NOMO-1 treated with dmso at 0.1 percent for 144 hours (cell line): ENCODE measurements around the gene TSC2.
"Not testable (repeated sequence)": the region's sequence is repeated elsewhere in the genome, so short reads cannot be mapped to it uniquely, and the experiment has no call there.

Experiments
- DNase-seq: peaks from one replicate; lab custom pipeline; 2025; ENCODE audit not compliant: unreplicated experiment; lab: John Stamatoyannopoulos, UW

TSC2 gene

GRCh38 chr16:2030036-2030435 is 17.7 kb upstream of the TSC2 start:
- DNase-seq: no peak

- no peak for DNase-seq
Observed at GRCh38 chr16:2031081-2031577, 16.7 kb upstream of the TSC2 start.

- DNase-seq: no peak
Observed at GRCh38 chr16:2032285-2033056, 15.3 kb upstream of the TSC2 start.

- DNase-seq: no peak
Observed at GRCh38 chr16:2033057-2033908, 14.5 kb upstream of the TSC2 start.

GRCh38 chr16:2033909-2034695 is 13.7 kb upstream of the TSC2 start:
- not testable (repeated sequence) for DNase-seq

DNA sequence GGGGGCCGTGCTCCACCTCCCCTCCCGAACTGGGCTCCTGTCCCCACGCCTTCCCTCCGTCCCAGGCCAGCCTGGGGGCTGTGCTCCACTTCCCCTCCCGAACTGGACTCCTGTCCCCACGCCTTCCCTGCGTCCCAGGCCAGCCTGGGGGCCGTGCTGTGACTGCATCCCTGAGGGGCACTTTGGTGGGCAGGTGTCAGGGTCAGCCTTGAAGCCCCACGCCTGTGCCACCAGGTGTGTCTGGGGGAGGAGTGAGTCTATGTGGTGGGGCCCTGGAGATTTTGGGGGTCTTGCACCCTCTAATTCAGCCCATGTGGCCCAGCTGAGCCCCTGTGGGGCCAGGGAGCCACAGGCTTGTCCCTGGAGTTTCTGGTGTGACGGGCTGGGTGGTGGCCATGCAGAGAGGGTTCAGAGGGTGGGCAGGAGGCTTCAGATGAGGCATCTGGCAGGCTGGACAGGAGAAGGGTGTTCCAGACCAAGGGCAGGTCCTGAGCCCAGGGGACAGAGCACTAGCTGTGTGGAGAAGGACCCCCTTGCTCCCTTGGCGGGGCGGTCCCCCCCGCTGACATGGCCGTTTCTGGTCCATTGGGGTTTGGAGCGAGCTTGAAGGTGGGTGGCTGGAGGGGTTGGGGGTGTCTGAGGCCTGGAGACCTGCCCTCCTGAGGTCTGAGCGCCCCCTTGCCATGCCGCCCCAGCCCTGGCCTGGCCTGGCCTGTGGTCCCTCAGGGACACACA is 12.9 kb upstream of the TSC2 start:
- DNase-seq: no peak

DNA sequence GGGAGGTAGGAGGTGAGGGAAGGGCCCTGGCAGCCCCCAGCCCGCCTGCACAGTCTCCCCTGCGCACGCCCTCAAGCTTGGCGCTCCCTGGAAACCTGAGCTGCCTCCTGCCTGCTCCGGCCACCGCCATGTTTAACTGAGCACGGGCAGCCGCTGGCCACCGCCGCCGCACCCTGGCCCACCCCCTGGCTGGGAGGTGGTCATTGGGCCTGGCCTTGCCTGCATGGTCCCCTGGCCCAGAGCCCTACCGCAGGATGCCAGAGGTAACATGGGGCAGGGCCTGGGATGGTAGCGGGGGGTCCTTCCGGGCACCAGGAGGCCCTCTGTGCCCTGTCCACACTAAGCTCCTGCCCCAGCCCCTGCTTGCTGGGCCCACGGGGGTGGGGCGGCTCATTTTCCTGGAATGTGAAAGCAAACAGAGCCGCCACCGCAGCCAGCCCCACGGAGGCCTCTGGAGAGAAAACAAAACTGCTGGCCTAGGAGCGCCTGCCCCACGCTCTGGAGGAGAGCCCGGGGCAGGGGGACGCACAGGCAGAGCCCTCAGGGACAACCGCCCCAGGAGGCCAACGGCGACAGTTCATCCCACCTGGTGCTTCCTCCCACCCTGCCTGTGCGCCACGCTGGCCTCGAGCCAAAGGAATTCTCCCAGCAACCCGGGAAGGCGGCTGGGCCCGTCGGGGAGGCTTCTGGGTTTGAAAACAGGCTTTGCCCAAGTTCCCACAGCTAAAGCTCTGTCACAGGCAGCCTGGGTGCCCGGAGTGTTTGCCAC is 12.2 kb upstream of the TSC2 start:
- DNase-seq: no peak

DNA sequence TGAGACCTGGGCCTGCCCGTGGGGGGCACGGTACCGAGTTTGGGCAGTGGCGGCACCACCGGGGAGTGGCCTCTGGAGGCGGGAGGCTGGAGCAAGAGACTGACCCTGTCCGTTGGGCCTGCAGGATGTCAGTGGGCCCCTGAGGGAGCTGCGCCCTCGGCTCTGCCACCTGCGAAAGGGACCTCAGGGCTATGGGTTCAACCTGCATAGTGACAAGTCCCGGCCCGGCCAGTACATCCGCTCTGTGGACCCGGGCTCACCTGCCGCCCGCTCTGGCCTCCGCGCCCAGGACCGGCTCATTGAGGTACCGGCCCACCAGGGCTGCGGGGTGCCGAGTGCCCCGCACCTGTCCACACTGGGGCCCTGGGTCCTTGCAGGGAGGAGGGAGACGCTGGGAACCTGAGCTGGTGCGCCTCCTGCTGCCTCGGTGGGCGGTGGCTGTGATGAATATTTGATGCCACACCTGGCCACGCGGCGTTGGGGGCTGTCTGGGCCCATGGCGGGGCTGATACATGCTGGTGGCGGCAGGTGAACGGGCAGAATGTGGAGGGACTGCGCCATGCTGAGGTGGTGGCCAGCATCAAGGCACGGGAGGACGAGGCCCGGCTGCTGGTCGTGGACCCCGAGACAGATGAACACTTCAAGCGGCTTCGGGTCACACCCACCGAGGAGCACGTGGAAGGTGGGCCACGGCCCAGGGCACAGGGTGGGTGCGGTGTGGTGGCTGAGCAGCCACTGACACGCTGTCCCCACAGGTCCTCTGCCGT is 11.4 kb upstream of the TSC2 start:
- no peak for DNase-seq

DNA sequence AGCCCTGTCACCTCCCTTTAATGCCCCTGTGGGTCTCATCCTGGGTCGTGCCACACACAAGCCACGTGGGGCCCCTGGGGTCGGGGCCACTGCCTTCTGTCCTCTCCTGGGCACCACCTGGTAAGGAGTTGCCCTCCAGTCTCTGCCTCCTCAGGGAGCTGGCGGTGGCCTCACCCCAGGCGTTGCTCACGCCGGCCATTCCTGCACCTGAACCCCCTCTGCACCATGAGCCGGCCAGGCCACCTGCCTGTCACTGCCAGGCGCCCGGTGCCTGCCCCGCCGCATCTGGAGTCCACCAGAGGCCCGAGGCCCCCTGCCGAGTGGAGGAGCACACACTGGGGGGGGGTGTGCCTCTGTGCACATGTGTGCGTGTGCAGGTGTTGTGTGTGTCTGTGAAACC is 10.7 kb upstream of the TSC2 start:
- no peak for DNase-seq

DNA sequence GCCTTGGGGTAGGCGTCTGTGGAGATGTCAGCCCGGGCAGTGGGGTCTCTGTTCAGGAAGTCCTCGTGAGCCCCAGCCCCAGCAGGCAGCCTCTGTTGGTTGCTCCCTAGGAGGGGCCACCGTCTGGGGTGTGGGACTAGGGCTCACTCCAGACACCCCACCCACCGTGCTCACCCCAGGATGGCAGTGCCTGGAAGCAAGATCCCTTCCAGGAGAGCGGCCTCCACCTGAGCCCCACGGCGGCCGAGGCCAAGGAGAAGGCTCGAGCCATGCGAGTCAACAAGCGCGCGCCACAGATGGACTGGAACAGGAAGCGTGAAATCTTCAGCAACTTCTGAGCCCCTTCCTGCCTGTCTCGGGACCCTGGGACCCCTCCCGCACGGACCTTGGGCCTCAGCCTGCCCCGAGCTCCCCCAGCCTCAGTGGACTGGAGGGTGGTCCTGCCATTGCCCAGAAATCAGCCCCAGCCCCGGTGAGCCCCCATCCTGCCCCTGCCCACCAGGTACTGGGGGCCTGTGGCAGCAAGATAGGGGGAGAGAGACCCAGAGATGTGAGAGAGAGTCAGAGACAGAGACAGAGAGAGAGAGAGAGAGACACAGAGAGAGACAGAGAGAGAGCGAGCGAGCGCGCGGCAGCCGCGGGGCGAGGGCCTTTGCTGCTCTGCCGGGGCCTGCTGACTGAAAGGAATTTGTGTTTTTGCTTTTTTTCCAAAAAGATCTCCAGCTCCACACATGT is 10.0 kb upstream of the TSC2 start:
- DNase-seq: no peak

GRCh38 chr16:2038382-2039231 is 9.2 kb upstream of the TSC2 start:
- no peak for DNase-seq

DNA sequence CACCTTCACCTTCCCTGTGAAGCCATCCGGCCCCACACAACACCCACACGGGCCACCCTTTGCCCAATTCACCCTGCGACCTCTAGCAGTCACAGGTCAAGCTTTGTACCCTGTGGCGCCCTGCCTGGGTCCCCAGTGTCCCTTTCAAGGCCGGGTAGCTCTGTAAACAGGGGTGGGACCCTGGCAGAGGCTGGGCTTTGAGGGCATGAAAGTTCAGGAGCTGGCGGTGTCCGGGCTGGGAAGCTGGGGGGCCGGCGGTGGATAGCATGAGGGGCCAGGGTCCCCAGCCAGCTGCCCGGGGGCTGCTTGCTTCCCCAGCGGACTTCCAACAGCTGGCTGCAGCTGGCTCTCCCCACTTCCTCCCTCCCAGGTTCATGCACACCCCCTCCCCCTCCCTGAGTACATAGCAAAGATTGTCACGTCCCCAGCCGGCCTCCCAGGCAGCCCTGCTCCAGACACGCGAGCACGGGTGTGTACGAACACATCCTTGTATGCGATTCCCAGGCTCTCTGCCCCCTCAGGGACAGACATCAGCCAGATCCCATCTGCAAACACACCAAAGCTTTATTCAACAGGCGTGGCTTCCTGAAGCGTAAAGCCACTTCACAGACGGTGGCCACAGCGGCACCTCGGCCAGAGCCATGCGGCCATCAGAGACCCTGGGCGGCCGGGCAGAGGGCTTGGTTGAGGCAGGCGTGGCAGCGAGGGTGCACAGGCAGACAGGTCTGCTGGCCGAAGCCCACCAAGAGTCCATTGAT is 8.3 kb upstream of the TSC2 start:
- no peak for DNase-seq

DNA sequence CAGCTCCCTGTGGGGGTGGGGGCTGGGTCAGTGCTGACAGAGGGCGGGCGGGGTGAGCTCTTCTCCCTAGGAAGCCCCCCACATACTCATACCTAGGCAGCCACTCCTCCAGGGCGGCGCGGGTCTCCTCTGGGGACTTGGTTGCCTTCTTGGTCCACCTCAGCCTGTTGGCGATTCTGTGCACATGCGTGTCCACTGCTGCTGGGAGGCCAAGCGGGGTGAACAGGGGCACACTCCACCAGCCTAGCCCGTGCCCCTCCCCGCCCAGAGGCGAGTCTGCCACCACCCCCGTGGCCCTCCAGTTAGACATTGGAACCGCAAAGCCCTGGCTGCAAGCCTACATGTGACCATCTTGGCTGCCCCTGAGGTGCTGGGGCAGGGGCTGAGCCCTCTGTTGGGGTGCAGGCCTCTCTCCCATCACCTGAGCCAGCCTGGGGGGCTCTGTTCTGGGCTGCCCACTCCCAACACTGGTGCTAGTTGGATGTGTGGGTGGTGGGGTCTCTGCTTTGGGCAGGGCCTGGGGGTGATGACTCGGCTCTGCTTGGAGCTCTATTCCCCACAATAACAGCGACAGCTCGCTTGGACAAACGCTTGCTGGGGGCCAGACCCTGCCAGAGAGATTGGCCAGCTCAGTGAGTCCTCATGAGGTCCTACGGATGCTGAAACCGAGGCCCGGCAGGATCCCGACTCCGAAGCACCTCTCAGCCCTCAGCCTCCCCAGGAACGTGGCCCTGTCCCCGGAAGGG is 7.6 kb upstream of the TSC2 start:
- DNase-seq: no peak

- no peak for DNase-seq
Observed at GRCh38 chr16:2040787-2041522, 6.8 kb upstream of the TSC2 start.

DNA sequence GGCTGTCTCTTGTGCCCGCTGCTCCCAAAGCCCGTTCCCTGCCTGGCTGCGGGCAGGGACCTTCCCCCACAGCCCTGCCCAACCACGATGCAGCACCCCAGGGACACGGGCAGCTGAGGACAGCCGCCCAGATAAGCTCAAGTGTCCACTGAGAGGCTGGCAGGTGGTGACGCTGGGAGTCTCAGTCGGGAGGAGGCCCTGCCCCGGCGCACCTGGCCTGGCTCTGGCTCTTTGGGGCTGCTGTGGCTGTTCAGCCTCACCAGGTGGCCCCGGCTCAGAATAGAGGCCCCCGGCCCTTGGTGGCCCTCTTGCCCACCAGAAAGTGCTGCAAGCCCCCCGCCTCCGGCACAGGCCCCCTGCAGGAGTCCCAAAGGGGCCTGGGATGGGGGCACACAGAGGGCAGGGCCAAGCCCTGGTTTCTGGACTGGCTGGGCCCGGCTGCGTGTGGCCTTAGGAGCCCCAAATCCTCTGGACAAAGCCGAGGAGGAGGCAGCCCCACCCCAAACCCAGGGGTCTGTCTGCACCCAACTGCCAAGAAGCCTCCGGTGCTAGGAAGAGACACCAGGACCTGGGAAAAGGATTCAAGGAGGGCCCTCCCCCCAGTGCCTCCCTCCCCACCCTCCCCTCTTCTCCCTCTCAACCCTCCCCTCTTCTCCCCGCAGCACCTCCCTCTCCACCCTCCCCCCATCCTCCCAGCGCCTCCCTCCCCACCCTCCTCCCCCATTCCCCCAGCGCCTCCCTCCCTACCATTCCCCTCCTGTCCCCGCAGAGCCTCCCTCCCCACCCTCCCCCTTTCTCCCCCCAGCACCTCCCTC is 5.4 kb upstream of the TSC2 start:
- no peak for DNase-seq
